Dedifferentiated amniotic fluid mesenchymal stem cell (primary cell): ENCODE results near the gene BDKRB1.

Source experiments
- DNase-seq: peaks from one replicate; pipeline ENCODE4 v3.0.0-alpha.2; 2016; ENCODE audit errors: extremely low spot score

Gene BDKRB1

DNA sequence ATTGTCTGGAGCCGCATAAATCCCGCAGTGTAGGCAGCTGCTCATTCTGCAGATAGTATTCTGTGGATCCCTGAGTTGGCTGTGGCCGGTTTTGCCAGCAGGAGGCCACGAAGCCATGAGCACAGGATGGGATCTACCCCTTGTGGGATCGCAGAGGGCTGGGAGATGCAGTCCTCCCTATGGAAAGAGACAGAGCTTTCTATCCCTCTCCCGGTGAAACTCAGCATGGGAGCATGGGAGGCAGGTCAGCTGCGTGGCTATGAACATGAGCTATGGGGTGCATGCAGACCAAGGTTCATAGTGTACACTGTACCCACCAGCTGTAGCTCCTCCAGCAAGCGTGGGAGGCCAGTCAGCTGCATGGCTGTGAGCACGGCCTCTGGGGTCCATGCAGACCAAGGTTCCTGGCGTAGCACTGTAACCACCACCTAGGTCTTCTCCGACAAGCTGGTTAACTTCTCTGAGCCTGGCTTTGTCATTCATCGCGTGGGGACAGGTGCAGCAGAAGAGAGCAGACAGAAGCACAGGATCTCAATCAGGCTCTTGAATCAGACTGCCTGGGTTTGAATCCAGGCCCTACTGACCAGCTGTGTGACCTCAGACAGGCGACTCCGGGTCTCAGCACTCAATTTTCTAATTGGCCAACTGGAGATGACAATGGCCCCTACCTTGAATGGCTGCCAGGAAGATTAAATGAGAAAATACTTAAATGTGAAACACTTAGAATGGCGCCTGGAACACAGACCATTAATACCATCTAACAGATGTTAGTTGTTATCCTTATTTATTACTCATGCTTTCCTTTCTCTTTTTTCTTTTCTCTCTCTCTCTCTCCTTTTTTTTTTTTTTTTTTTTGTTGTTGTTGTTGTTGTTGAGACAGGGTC lies 6.0 kb downstream of the BDKRB1 start:
- DNase-seq = no peak

- no peak for DNase-seq
Observed at GRCh38 chr14:96263347-96264199, 7.6 kb downstream of the BDKRB1 start.

DNA sequence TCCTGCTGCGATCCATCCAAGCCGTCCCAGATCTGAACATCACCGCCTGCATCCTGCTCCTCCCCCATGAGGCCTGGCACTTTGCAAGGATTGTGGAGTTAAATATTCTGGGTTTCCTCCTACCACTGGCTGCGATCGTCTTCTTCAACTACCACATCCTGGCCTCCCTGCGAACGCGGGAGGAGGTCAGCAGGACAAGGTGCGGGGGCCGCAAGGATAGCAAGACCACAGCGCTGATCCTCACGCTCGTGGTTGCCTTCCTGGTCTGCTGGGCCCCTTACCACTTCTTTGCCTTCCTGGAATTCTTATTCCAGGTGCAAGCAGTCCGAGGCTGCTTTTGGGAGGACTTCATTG lies 8.2 kb downstream of the BDKRB1 start:
- DNase-seq = no peak

- no peak for DNase-seq
Observed at GRCh38 chr14:96264853-96265252, 8.8 kb downstream of the BDKRB1 start.

DNA sequence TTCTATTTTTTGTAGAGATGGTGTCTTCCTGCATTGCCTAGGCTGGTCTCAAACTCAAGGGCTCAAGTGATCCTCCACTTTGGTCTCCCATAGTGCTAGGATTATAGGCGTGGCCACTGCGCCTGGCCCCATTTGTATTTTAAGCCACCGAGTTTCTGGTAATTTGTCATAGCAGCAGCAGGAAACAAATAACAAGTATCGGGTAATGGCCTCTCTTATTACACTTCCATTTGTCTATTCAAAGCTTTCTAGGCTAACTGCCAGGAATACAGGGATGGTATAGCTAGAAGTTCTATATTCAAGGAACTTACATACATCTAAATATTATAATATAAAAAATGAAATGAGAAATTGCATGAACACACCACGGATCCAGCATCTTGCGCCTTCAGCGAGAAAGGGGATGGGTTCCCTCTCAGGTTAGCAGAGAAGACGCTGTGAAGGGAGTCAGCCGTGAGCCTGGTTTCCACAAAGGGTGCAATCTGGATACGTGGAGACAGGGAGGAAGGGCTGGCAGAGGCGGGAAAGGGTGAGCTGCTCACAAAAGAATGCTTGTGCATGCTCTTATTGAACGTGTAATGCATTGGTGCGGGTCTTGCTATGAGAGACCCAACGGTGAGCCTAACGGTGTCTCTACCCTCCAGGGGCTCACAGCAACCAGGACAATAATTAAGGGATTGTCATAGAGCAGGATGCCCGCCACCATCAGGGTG lies 9.5 kb downstream of the BDKRB1 start:
- no peak for DNase-seq

DNA sequence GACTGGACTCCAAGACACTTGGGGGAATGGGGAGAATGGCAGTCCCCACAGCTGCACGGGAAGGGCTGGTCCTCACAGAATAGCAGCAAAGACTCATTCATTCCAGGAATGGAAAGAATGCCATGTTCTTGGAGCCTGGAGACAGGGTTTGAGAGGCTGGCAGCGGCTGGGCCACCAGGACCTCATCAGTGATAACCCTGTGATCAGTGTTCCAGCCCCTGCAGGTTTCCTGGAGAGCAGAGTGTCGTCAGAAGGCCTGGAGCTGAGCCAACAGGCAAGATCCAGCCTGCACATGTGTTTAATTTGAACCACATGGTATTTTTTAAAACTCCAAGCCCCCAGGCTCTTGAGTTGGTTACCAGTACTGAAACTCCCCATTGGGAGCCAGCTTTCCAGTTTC lies 11.3 kb downstream of the BDKRB1 start:
- peak; percentile 61 for DNase-seq

DNA sequence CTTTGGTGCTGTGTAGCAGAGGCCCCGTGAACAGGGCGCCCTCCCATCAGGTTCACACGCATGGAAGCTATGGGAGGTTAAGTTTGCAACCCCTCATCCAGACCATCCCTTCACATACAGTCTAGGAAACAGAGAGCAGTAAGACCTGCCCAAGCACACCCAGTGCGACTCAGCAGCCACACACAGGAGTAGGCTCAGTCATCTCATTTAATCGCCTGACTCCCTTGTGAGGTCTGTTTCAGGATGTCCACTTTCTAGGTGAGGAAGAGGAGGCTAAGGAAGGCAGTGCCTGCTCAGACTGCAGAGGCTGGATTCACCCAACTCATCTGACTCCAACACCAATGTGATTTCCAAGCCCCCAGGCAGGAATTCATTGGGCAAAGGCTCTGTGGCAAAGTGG lies 11.9 kb downstream of the BDKRB1 start:
- DNase-seq = no peak

DNA sequence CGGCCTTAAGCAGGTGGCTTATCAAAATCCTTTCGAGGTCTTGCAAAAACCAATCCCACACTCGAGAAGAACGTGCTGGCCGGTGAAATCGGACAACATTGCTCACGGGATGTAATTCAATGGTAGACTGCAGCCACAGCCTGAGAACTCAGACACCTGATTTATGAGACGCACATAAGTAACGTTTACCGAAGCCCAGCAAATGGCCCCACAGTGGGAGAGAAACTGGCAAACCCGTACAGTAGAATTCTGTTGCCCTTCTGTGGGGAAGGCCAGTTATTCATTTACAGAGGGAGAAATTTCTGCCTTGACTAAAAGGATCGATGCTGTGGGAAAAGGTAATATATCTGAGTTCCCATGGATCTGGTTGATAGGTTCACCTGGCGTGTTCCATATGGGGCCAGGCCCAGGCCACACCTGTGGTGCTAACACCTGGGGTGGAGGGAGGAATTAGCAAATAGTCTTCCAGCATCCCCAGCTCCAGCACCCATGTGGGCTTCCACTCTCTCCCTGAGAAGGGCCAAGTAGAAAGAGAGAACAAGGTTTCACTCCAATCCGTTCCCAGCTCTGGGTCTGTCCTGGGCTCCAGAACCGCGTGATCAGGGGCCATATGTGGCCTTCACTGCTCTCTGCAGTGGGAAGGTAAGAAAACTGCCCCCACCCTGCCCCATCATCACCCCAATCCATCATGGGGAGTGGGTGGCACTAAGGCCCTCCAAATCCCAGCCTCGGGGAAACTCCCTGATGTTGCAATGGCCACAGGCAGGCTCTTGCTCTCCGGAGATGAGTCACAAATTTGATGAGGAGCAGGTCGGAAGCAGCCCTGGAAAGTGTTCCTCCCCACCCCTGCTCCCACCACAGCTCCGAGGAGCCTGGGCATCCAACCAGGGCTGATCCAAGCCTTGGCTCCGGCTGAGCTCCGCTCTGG lies 12.7 kb downstream of the BDKRB1 start:
- peak; percentile 93 for DNase-seq

DNA sequence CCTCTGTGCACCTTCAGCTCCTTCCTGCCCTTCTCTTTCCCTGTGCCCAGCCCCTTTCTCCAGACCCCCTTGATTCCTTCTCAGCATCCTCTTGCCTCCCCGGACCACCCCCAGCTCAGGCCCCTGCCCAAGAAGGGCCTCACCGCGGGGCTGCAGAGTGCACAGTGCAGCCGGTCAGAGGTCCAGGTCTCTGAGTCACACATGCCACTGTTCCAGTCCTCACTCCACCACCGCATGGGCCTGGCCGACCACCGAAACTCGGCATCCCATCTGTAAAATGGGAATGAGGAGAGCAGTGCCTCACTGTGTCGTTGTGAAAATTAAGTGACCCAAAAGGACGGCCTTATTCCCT lies 13.3 kb downstream of the BDKRB1 start:
- DNase-seq = no peak

GRCh38 chr14:96270565-96271420 lies 14.8 kb downstream of the BDKRB1 start:
- DNase-seq = no peak

- no peak for DNase-seq
Observed at GRCh38 chr14:96271421-96271762, 15.4 kb downstream of the BDKRB1 start.

GRCh38 chr14:96272777-96273473 lies 16.9 kb downstream of the BDKRB1 start:
- no peak for DNase-seq

- DNase-seq = no peak
Observed at GRCh38 chr14:96273629-96274028, 17.6 kb downstream of the BDKRB1 start.

- DNase-seq = no peak
Observed at GRCh38 chr14:96274122-96274521, 18.1 kb downstream of the BDKRB1 start.

DNA sequence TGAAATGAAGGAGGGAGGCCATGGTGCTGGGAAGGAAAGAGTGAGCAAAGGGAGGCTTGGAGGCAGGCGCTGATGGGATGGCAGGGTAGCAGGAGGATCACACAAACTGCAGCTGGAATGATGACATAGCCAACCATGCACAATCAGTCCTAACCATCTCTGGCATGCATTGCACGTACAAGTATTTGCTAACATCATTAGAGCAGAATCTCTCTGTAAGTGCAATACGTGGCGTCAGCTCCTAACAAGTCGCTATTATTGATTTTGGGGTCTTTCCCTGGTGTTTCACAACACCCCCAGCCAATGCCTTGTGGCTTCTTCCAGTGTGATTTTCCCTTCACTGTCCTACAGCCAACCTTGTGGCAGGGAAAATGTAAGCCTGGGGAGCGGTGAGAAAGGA lies 18.5 kb downstream of the BDKRB1 start:
- DNase-seq = peak; percentile 33

DNA sequence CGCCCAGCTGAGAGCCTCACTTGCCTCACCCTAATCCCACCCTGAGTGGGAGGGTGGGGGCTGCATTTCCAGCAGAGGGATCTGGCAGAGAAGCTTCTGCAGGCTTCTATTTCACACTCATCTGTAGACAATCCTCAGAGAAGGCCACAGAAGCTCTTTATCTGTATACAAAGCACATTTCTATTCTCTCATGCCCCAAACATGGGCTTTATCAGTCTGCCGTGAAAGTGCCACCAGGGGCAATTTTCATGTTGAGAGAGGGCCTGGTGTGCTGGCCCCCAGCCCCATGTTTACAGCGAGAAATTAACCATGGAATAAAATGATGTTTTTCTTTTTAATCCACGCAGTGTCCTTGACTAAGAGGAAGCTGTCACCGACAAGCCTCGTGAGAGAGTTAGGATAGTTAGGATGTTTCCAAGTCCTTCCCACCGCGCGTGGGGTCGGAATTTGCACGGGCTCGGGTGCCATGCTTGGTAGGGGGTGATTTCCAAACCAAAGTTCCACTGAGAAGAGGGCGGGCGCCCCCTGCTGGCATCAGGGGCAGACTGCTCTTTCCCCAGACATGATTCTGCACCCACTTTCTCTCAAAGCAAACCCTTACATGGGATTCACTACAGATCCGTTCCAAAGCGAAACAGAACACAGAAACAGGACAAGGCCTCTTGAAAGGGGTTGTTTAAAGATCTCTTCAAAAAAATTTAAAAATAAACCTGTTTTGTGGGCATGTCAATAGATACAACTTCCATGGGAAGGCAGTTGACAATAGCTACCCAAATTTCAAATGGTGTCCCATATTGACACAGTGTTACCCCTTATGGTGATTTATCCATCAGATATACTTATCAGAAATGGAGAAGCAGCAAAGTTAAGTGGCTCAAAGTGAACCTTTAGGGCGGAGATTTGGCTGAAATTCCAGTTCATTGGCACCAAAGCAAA lies 19.4 kb downstream of the BDKRB1 start:
- DNase-seq = peak; percentile 67

DNA sequence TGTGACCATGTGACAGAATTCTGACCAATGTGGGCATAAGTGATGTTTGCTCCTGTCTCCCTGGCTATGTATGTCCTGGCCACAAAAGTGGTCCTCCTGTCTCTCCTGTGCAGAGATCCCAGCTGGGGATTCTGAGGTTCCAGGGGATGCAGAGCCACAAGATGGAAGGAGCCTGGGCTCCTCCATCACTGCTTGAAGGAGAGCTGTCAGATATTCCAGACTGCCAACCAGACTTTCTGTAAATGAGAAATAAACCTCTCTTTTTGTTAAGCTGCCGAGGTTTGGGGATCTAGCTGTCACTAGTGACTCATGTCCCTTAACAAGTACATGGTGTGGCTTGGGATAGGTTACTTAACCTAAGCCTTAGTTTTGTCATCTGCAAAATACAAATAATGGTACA lies 21.9 kb downstream of the BDKRB1 start:
- DNase-seq = no peak

- no peak for DNase-seq
Observed at GRCh38 chr14:96279564-96279963, 23.6 kb downstream of the BDKRB1 start.

GRCh38 chr14:96280104-96280503 lies 24.1 kb downstream of the BDKRB1 start:
- DNase-seq = no peak
